HepG2 (cell line): ENCODE measurements around the gene DGKG. TPM values are rescaled to one million over a fixed set of nuclear protein-coding genes. Genes with fewer than 3 reads are reported as not detected.
A peak's percentile ranks its signal among the peaks of the same experiment; 100 is the strongest.

ENCODE experiments used
- ATAC-seq: fragments of 200-7000 bp; cut with Tn5 transposase; 3 replicates; pipeline ENCODE4 v1.9.1; 2020; ENCODE audit warnings: mild to moderate bottlenecking, moderate library complexity
- BruUV-seq: library from RNA; stranded (reverse); fragments of 400-500 nt; replicated peaks from 2 replicates; lab custom pipeline; 2021; lab: Mats Ljungman, UMichigan
- CTCF ChIA-PET: fragments of 300-600 bp; formaldehyde crosslinking; extraction: SDS; loops from one replicate; lab custom pipeline; 2021; ENCODE audit warnings: low total read pairs, inconsistent platforms, low intra/inter-chr PET ratio; lab: Yijun Ruan, JAX
- POLR2A ChIA-PET: fragments of 350-600 bp; sonication (Branson Sonifier 250); formaldehyde crosslinking; loops from one replicate; lab custom pipeline; 2020; ENCODE audit warnings: antibody characterized with exemption, inconsistent platforms; lab: Yijun Ruan, JAX
- DNase-seq: peaks from one replicate; pipeline ENCODE4 v3.0.0-alpha.2; 2015; ENCODE audit warnings: low spot score
- FAIRE-seq: peaks from 3 replicates; lab custom pipeline; 2011; peaks lifted over from hg19 to GRCh38; lab: Jason Lieb, UNC
- H2AFZ ChIP-seq: one replicate; pipeline ENCODE4 v1.6.1; 2011; ENCODE audit warnings: low read length, inconsistent platforms
- H3K27ac ChIP-seq: fragments of 300-600 bp; 3 replicates; pipeline ENCODE4 v1.8.0; 2011; ENCODE audit warnings: mixed run types, mild to moderate bottlenecking, mixed read lengths, low read length, inconsistent platforms; ENCODE audit not compliant: insufficient read depth; ENCODE audit errors: extremely low read length
- H3K27me3 ChIP-seq, 2 experiments: fragments of 200-600 bp in 1 of 2; 2 replicates in 1 of 2; 3 replicates in 1 of 2; pipeline versions ENCODE4 v1.6.0 to v1.8.0; 2011; ENCODE audit warnings: low read length in 2 of 2, mild to moderate bottlenecking in 2 of 2, moderate library complexity in 2 of 2, inconsistent platforms in 1 of 2; ENCODE audit not compliant: insufficient read depth in 2 of 2, control insufficient read depth in 1 of 2
- H3K36me3 ChIP-seq, 2 experiments: fragments of 200-600 bp in 1 of 2; replicated peaks in 1 of 2; 2 replicates in 1 of 2; 3 replicates in 1 of 2; pipeline versions ENCODE4 v1.5.1 to v1.8.0; 2011; ENCODE audit warnings: low read length in 2 of 2, inconsistent platforms in 1 of 2; ENCODE audit not compliant: insufficient read depth in 2 of 2, control insufficient read depth in 1 of 2
- H3K4me1 ChIP-seq: 2 replicates; pipeline ENCODE4 v1.5.1; 2012; ENCODE audit warnings: low read length, inconsistent platforms; ENCODE audit not compliant: insufficient read depth
- H3K4me2 ChIP-seq: 2 replicates; pipeline ENCODE4 v1.6.0; 2011; ENCODE audit warnings: low read depth, low read length, inconsistent platforms
- H3K4me3 ChIP-seq, 3 experiments: fragments of 200-600 bp in 1 of 3; sonication (generic), shearing (Covaris generic) in 1 of 3; replicated peaks in 1 of 3; 2 replicates each; pipeline ENCODE4 v1.5.1; 2011 to 2016; ENCODE audit warnings: low read length in 3 of 3, inconsistent platforms in 2 of 3, low read depth in 2 of 3, mild to moderate bottlenecking in 2 of 3, control low read depth in 1 of 3, mixed read lengths in 1 of 3; ENCODE audit not compliant: insufficient read depth in 1 of 3
- H3K79me2 ChIP-seq: one replicate; pipeline ENCODE4 v1.6.1; 2011; ENCODE audit warnings: low read length, inconsistent platforms; ENCODE audit not compliant: insufficient read depth
- H3K9ac ChIP-seq: 2 replicates; pipeline ENCODE4 v1.6.0; 2011; ENCODE audit warnings: mild to moderate bottlenecking, low read depth, low read length, inconsistent platforms; ENCODE audit not compliant: insufficient read depth
- H3K9me3 ChIP-seq: 2 replicates; pipeline ENCODE4 v1.5.1; 2012; ENCODE audit warnings: mild to moderate bottlenecking, low read length
- H4K20me1 ChIP-seq: 2 replicates; pipeline ENCODE4 v1.6.0; 2011; ENCODE audit warnings: inconsistent platforms, mild to moderate bottlenecking, low read length, moderate library complexity; ENCODE audit not compliant: insufficient read depth
- ESRRA ChIP-seq: sonication (generic); formaldehyde crosslinking; IDR thresholded peaks from 2 replicates; pipeline ENCODE4 v1.5.1; 2020; ENCODE audit warnings: mild to moderate bottlenecking, low read depth, missing genetic modification reagents
- GATAD1 ChIP-seq: IDR thresholded peaks from 2 replicates; pipeline ENCODE4 v1.6.1; 2016; ENCODE audit warnings: missing genetic modification reagents, missing compliant biosample characterization
- HNRNPK ChIP-seq: fragments of 200-400 bp; formaldehyde crosslinking; IDR thresholded peaks from 2 replicates; pipeline ENCODE4 v1.6.1; 2018; ENCODE audit warnings: low read length, low read depth, moderate library complexity, mild to moderate bottlenecking; ENCODE audit not compliant: poor library complexity, severe bottlenecking
- KIAA2018 ChIP-seq: sonication (generic); formaldehyde crosslinking; IDR thresholded peaks from 2 replicates; pipeline ENCODE4 v1.5.0; 2020; ENCODE audit warnings: mild to moderate bottlenecking, missing genetic modification reagents, borderline replicate concordance
- MYPOP ChIP-seq: sonication (generic); formaldehyde crosslinking; IDR thresholded peaks from 2 replicates; pipeline ENCODE4 v1.8.1; 2023; ENCODE audit warnings: mild to moderate bottlenecking, moderate library complexity, missing genetic modification reagents
- ZBTB1 ChIP-seq: sonication (generic); formaldehyde crosslinking; IDR thresholded peaks from 2 replicates; pipeline ENCODE4 v1.4.0; 2020; ENCODE audit warnings: missing genetic modification reagents, borderline replicate concordance
- ZBTB8A ChIP-seq: sonication (generic); formaldehyde crosslinking; IDR thresholded peaks from 2 replicates; pipeline ENCODE4 v1.4.0; 2020; ENCODE audit warnings: mild to moderate bottlenecking, low read depth, missing genetic modification reagents, borderline replicate concordance
- ZFP1 ChIP-seq: IDR thresholded peaks from 2 replicates; pipeline ENCODE4 v1.6.1; 2016
- ZNF143 ChIP-seq: sonication (generic); formaldehyde crosslinking; IDR thresholded peaks from 2 replicates; pipeline ENCODE4 v1.4.0; 2020; ENCODE audit warnings: missing genetic modification reagents
- ZZZ3 ChIP-seq: sonication (generic); formaldehyde crosslinking; IDR thresholded peaks from 2 replicates; pipeline ENCODE4 v1.4.0; 2020; ENCODE audit warnings: missing genetic modification reagents, mild to moderate bottlenecking, borderline replicate concordance
- WGBS: methylation state at CpG from one replicate; pipeline ENCODE4 v1.1.6; 2017; ENCODE audit warnings: low lambda C conversion rate; 5-methylcytosine and 5-hydroxymethylcytosine counted together
- in situ Hi-C: cut with HindIII; loops from 2 replicates; pipeline ENCODE4 v1.10.0; 2017; ENCODE audit warnings: low pct_unique_long_range_greater_than_20kb; ENCODE audit not compliant: extremely low pct_ligation_motif_present
- intact Hi-C: fragments of 100-400 bp; cut with micrococcal nuclease; formaldehyde crosslinking; loops from one replicate; pipeline ENCODE4 v1.10.0; 2022; ENCODE audit not compliant: unreplicated experiment
- polyA plus RNA-seq, 8 experiments: library from polyadenylated mRNA; depleted of rRNA in 3 of 8; stranded (reverse) in 7 of 8; unstranded in 1 of 8; fragments of >200 nt; fragmentation: Illumina TruSeq in 4 of 8; extraction: Trizol in 4 of 8; gene quantifications; 2 replicates each; pipeline versions ENCODE4 v1.2.1 to v1.2.3, GENCODE V29; 2011 to 2016; ENCODE audit warnings: low read depth in 4 of 8, missing spikeins in 1 of 8, mixed read lengths in 1 of 8; ENCODE audit not compliant: insufficient read depth in 1 of 8
- total RNA-seq, 5 experiments: library from RNA; depleted of rRNA; stranded (reverse); fragments of >200 nt; fragmentation: Illumina TruSeq; extraction: Trizol; gene quantifications; 2 replicates each; pipeline ENCODE4 v1.2.3, GENCODE V29; 2016; ENCODE audit warnings: low read depth in 1 of 5
- TF ChIP-seq, protein P1 (sequence below): sonication (generic); formaldehyde crosslinking; IDR thresholded peaks from 2 replicates; pipeline ENCODE4 v1.4.0; 2020; ENCODE audit warnings: mild to moderate bottlenecking, missing genetic modification reagents
- TF ChIP-seq, protein P2 (sequence below): sonication (generic); IDR thresholded peaks from 2 replicates; pipeline ENCODE4 v1.6.1; 2016; ENCODE audit warnings: low read depth, borderline replicate concordance

The DGKG gene
- total and polyA plus RNA-seq, 2 of the 13 experiments (the other 11 are each of a cell fraction or from before 2014, with no cell fraction given) = 3.8 to 6.2 TPM

GRCh38 chr3:186216900-186217819 lies 144.9 kb downstream of the DGKG start:
- ChIA-PET POLR2A (no interaction called here), CTCF (no interaction called here)
- H2AFZ ChIP-seq = no peak overlapping the region
- 0 out of 2 replicates have a peak overlapping the region, but pooled peaks have one; percentile 7 for H3K9ac ChIP-seq
- no peaks in the 10 kb centered on the region for H3K9me3 ChIP-seq
- in situ Hi-C loops = no loop called here
- intact Hi-C loops = no loop called here
- H3K4me1 ChIP-seq = peaks cover 19% of the 10 kb centered on the region
- BruUV-seq = no TSS peak
- peak overlapping the region; percentile 23; the same call in 1 of the 2 replicates for H3K4me2 ChIP-seq
- no peaks in the 10 kb centered on the region for H3K27me3 ChIP-seq
- WGBS = 96% methylated on average over 4 of the region's 4 CpGs
- peaks cover 0 to 1% of the 10 kb centered on the region in 2 experiments; a peak in 1 of 5 replicates for H3K36me3 ChIP-seq
- FAIRE-seq (no peak), ATAC-seq (peak; percentile 71), DNase-seq (no peak)
- H3K4me3 ChIP-seq = no peak overlapping the region
- no peaks in the 10 kb centered on the region for H3K79me2 ChIP-seq
- peak overlapping the region; percentile 38 for H3K27ac ChIP-seq
- H4K20me1 ChIP-seq = no peaks in the 10 kb centered on the region
- TF ChIP-seq HNRNPK (no peak), ZZZ3 (CRISPR knock-in tag) (no peak), ESRRA (CRISPR knock-in tag) (no peak), GATAD1 (CRISPR knock-in tag) (no peak), ZBTB8A (CRISPR knock-in tag) (no peak), ZFP1 (CRISPR knock-in tag) (no peak), MYPOP (no peak), KIAA2018 (CRISPR knock-in tag) (no peak), ZBTB1 (CRISPR knock-in tag) (no peak), ZNF143 (no peak)
- TF ChIP-seq, protein P1, sequence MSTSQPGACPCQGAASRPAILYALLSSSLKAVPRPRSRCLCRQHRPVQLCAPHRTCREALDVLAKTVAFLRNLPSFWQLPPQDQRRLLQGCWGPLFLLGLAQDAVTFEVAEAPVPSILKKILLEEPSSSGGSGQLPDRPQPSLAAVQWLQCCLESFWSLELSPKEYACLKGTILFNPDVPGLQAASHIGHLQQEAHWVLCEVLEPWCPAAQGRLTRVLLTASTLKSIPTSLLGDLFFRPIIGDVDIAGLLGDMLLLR (CRISPR knock-in tag) = no peak
- TF ChIP-seq, protein P2, sequence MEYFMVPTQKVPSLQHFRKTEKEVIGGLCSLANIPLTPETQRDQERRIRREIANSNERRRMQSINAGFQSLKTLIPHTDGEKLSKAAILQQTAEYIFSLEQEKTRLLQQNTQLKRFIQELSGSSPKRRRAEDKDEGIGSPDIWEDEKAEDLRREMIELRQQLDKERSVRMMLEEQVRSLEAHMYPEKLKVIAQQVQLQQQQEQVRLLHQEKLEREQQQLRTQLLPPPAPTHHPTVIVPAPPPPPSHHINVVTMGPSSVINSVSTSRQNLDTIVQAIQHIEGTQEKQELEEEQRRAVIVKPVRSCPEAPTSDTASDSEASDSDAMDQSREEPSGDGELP = peak; percentile 31; the same call in 1 of the 2 replicates
